Inferior parietal cortex (tissue), 1 donor: ENCODE data around the gene ITGB2.
A peak's percentile ranks its signal among the peaks of the same experiment; 100 is the strongest.

Experiments
- DNase-seq: peaks from one replicate; pipeline ENCODE4 v3.0.0-alpha.2; 2016; ENCODE audit errors: extremely low spot score

Gene ITGB2

GRCh38 chr21:44897326-44898010 lies 23.2 kb downstream of the ITGB2 start:
- no peak for DNase-seq

- DNase-seq, result no peak
Measured at GRCh38 chr21:44896561-44897286, 24.0 kb downstream of the ITGB2 start.

- no peak for DNase-seq
Measured at GRCh38 chr21:44895859-44896258, 24.8 kb downstream of the ITGB2 start.

DNA sequence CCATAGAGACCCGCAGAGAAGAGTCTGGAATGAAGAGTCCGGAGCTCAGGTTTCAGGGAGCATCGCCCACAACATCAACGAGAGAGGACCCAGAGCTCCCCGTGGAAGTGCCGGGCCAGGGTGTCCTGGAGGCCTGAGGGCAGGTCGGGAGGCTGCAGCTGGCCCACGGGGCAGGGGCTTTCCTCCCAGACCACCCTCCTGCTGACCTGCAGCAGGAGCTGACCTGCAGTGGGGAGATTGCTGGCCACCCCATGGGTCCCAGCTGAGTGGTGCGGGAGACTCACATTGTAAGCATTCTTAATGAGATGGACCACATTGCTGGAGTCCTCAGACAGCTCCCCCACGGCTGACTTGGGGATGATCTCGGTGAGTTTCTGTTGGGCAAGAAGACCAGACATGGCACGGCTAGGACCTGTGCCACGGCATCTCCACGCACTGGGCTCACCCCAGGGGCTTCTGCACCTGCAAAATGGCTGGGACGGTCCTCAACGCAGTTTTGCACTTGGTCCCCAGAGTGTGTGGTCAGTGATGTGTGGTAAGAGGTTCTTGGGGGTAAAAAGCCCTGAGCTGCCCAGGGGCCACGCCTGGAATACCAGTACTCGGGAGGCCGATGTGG lies 25.9 kb downstream of the ITGB2 start:
- no peak for DNase-seq

- no peak for DNase-seq
Measured at GRCh38 chr21:44893948-44894656, 26.6 kb downstream of the ITGB2 start.

DNA sequence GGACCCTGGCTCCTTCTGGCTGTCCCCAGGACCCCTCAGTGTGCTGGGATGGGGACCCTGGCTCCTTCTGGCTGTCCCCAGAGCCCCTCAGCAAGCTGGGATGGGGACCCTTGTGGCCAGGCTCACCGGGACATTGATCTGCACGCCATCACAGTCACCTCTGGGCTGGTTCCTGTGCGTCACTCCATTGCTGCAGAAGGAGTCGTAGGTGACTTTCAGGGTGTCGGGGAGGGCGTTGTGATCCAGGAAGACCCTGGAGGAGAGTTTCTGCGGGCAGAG lies 27.5 kb downstream of the ITGB2 start:
- no peak for DNase-seq

DNA sequence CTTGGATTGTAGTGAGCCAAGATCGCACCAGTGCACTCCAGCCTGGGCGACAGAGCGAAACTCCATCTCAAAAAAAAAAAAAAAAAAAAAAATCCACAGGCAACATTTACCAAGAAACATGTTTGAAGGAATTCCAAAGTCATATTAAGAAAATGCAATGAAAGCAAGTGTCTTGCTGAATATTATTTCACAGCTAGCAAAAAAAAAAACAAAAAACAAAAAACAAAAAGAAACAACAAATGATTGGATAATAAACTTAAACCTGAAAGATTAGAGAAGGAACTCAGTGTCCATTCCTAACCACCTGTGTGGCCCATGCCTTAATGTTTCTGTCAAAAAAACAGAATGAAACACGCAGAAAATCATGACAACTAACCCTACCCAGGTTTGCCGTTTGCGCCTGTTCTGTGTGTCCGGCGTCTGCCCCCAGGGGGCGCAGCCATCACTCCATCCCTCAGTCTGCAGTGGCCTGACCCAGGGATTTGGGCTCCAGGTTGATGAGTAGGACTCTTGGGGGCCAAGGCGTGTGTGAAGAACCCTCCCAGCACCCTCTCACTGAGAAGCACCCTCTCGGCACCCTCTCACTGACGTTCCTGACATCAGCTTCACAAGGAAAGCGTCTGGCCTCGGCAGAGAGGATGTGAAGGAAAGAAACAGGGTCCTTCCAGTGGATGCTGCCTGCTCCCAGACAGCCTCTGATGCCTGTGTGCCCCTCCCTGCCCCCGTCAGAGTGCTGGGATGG lies 28.0 kb downstream of the ITGB2 start:
- peak; percentile 47 for DNase-seq

DNA sequence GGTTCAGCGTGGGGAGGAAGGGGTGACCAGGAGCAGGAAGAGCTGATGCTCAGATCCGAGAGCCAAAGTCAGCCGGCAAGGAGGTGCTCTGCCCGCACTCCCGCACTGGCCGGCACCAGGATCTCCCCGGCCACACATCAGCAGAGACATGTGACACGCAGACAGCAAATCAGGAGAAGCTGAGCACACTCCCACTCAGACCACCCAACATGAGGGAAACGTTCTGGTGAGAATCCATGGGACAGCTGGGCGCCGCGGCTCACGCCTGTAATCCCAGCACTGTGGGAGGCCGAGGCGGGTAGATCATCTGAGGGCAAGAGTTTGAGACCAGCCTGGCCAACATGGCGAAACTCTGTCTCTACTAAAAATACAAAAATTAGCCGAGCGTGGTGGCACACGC lies 28.6 kb downstream of the ITGB2 start:
- no peak for DNase-seq

- DNase-seq, result no peak
Measured at GRCh38 chr21:44891631-44892031, 29.1 kb downstream of the ITGB2 start.

- DNase-seq, result no peak
Measured at GRCh38 chr21:44890961-44891541, 29.6 kb downstream of the ITGB2 start.

GRCh38 chr21:44890338-44890931 lies 30.3 kb downstream of the ITGB2 start:
- no peak for DNase-seq

DNA sequence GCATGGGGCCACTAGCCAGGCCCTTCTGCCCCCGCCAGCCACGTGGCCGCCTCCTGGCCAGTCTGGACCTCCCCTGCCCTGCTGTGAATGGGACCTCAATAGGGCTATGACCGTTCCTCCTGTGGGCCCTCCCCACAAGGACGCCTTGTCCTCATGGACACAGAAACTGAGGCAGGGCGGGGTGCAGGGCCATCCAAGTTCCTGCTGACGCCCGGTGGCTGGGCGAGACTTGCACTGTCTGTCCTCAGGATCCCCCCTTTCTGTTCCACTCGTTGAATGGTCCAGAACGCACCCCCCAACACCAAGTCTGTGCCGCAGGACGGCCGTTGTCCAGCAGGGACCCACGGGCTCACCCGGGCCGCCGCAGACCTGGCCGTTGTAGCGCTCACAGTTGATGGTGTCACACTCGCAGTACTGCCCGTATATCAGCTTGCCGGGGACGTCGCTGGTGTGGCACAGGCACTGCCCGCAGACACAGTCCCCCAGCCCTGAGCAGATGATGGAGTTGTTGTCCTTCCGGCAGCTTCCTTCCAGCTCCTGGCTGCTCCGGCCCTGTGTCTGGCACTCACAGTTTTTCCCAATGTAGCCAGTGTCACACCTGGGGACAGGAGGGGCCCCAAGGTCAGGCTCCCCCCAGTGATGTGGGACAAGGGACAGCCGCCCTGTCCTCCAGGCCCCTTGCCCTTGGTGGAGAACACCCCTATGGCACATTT lies 30.9 kb downstream of the ITGB2 start:
- no peak for DNase-seq

DNA sequence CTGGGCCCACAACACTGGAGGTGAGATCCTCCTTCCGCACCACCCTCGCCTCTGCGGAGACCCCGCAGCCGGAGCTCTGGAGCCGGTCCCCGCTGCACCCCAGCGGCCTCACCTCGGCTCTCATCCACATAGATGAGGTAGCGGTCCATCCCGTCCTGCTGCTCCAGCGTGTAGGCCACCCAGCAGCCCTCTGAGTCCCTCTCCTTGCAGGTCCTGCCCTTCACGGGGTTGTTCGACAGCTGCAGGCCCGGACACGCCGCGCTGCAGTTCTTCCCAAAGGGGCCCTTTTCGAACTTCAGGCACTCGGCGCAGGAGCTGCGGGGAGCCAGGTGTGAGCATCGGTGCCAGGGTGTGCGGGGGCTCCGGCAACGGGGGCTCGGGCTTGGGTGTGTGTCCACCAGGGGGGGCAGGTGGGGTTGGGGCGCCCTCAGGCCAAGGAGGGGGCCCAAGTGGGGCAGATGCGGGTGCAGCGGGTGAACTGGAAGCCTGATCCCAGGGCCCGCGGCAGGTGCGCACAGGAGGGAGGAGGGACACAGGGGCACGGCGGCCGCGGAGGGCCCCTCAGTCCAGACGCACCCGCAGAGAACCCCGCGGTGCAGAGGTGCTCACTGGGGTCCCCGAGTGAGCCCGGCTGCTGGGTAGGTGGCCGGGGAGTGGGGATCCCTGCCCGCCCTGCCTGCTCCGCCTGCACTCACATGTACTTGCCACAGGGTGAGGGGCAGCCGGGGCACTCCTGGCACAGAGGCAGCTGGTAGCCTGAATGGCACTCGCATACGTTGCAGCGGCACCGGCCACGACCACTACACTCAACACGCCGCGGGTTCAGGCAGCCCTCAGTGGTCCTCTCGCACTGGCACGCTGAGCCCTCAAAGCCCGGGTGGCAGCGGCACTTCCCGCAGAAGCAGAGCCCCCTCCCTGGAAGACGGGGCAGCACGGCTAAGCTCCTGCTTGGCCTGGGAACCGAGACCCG lies 31.8 kb downstream of the ITGB2 start:
- no peak for DNase-seq

DNA sequence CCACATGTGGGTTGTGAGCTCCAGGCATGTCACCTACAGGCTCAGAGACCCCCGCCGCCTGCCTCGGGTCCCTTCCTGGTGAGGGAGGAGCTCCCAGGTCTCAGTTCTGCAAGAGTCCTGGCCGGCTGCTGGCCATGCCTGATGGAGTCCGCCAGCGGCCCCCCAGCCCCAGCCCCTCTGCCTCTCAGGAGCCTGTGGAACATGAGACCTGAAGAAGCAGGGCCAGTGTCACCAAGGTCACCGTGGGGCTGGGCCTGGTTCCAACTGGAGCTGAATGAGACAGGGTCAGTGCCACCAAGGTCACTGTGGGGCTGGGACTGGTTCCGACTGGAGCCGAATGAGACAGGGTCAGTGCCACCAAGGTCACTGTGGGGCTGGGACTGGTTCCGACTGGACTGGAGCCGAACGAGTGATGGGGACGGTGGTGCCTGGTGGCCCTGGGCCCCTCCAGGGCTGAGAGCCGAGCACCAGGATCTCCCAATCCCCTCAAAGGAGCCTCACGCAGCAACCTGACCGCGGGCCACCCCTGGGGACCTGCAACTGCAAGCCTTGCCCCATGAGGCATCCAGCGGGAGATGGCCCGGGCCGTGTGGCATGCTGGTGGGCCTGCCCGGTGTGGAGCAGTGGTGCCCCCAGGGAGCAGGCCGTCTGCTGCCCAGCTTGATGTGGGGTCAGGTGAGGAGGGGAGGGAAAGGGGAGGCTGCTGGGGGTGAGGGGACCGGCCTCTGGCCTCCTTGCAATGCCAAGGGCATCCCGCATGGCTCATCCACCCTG lies 32.7 kb downstream of the ITGB2 start:
- DNase-seq, result no peak

DNA sequence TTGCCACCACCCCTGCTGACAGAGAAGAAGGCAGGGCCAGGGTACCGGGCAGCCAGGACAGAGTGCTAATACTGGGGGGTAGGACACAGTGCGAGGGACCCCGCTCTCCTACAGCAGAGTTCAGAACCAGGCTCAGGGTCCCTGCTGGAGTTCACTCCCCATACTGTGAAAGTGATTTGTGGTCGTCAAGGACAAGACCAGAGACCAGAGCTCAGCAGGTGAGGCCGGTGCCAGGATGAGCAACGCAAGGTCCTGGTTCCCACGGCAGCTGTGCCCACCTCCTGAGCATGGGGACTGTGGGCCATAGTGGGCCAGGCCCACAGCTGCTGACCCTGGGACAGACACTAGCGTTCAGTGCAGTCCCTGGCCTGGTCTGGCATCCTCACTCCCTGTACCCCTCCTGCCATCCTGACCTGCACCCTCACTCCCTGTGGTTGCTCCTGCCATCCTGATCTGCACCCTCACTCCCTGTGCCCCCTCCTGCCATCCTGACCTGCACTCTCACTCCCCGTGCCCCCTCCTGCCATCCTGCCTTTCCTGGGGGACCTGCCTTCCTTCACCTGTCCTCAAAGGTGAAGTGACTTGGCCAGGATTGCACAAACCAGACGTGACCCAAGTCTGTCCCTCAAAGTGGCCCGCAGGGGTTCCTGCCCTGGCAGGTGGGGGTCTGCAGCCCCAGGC lies 33.4 kb downstream of the ITGB2 start:
- no peak for DNase-seq

DNA sequence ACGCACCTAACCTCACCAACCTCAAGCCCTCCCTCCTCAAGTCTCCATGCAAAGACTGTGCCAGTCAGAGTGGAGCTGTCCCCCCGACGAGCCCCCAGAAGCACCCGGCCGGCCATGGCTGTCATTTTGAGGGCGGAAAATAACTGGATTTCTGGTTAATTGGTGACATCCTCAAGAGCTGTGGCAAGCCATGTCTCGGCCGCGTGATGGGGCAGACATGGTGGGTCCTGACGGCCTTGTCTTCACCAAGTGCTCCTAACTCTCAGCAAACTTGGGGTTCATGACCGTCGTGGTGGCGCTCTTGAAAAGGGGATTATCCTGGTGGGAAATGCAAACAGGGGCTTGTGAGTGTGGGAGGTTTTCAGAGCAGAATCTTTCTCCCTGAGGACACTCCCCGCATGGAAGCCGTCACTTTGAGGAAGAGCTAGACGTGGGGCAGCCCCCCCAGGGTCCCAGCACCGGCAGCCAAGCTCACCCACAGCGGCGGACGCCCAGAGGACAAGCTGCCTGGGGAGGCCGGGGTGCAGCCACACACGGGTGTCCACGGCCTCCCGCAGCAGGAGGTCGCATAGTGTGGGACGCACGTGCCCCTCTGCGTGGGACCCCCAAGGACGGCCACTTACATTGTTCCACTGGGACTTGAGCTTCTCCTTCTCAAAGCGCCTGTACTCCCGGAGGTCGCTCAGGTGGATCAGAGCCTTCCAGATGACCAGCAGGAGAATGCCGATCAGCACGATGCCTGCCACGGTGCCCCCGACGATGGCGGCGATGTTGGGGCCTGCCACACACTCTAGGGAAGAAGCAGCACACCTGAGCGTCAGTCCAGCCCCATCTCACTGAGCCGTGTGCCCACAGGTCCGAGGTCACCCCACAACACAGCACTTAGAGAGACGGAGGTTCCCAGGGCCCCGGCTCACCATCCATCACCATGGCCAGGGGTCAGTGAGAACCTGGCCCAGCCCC lies 34.3 kb downstream of the ITGB2 start:
- no peak for DNase-seq

DNA sequence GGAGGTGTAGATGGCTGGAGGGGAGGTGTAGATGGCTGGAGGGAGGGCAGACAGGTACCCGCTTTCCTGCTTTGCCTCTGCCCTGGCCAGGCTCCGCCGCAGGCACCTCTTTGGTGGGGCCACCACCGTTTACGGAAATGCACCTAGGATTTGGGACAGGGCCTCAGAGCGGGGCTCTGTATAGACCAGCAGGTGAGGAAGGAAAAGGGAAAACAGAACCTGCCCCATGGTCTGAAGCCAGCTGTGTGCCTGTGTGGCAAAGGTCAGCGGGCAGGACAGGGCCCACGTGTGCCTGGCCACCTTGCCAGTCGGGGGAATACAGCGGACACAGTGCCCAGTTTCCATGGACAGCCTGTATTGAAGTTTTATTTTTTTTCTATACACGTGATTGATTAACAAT lies 35.1 kb downstream of the ITGB2 start:
- DNase-seq, result no peak
